ENCODE data around the gene PPP2R5D. TPM values are rescaled to one million over a fixed set of nuclear protein-coding genes. Genes with fewer than 3 reads are reported as not detected.
A peak's percentile ranks its signal among the peaks of the same experiment; 100 is the strongest.
"Not testable (repeated sequence)": the region's sequence is repeated elsewhere in the genome, so short reads cannot be mapped to it uniquely, and the experiment has no call there.

Gene PPP2R5D
- total and polyA plus RNA-seq, 2 donors, result 30.1 to 43.0 TPM

- no peak overlapping the region for H3K27ac ChIP-seq (ENCODE audit: low read depth)
- H3K4me3 ChIP-seq (ENCODE audit: low read depth, low read length), result no peak overlapping the region
- H3K36me3 ChIP-seq (ENCODE audit: insufficient read depth), result no peaks in the 10 kb centered on the region
- H3K4me1 ChIP-seq (ENCODE audit: insufficient read depth), result no peaks in the 10 kb centered on the region
- WGBS, result 92% methylated on average over 9 of the region's 9 CpGs
- no peak for DNase-seq (ENCODE audit: extremely low spot score)
Measured at GRCh38 chr6:43036712-43037111, 52.3 kb downstream of the PPP2R5D start.

- H3K36me3 ChIP-seq (ENCODE audit: insufficient read depth), result no peaks in the 10 kb centered on the region
- WGBS, result 79% methylated on average over 5 of the region's 5 CpGs
- no peak for DNase-seq (ENCODE audit: extremely low spot score)
- H3K27ac ChIP-seq (ENCODE audit: low read depth), result no peak overlapping the region
- H3K4me1 ChIP-seq (ENCODE audit: insufficient read depth), result no peaks in the 10 kb centered on the region
- no peak overlapping the region for H3K4me3 ChIP-seq (ENCODE audit: low read depth, low read length)
Measured at GRCh38 chr6:43037197-43037596, 52.8 kb downstream of the PPP2R5D start.

- Histone ChIP-seq H3K4me1 (ENCODE audit: insufficient read depth) (no peaks in the 10 kb centered on the region), H3K4me3 (ENCODE audit: low read depth, low read length) (no peak overlapping the region), H3K27ac (ENCODE audit: low read depth) (no peak overlapping the region), H3K36me3 (ENCODE audit: insufficient read depth) (no peaks in the 10 kb centered on the region)
- 91% methylated on average over 9 of the region's 9 CpGs for WGBS
- no peak for DNase-seq (ENCODE audit: extremely low spot score)
Measured at GRCh38 chr6:43037706-43038105, 53.3 kb downstream of the PPP2R5D start.

- no peak for DNase-seq (ENCODE audit: extremely low spot score)
- no peaks in the 10 kb centered on the region for H3K36me3 ChIP-seq (ENCODE audit: insufficient read depth)
- no peaks in the 10 kb centered on the region for H3K4me1 ChIP-seq (ENCODE audit: insufficient read depth)
- H3K27ac ChIP-seq (ENCODE audit: low read depth), result no peak overlapping the region
- 81% methylated on average over 9 of the region's 9 CpGs for WGBS
- H3K4me3 ChIP-seq (ENCODE audit: low read depth, low read length), result no peak overlapping the region
Measured at GRCh38 chr6:43038727-43039126, 54.4 kb downstream of the PPP2R5D start.

- no peak for DNase-seq (ENCODE audit: extremely low spot score)
- no peak overlapping the region for H3K4me3 ChIP-seq (ENCODE audit: low read depth, low read length)
- WGBS, result 94% methylated on average over 18 of the region's 18 CpGs
- no peaks in the 10 kb centered on the region for H3K4me1 ChIP-seq (ENCODE audit: insufficient read depth)
- H3K27ac ChIP-seq (ENCODE audit: low read depth), result no peak overlapping the region
- no peaks in the 10 kb centered on the region for H3K36me3 ChIP-seq (ENCODE audit: insufficient read depth)
Measured at GRCh38 chr6:43040542-43041257, 56.3 kb downstream of the PPP2R5D start.

- H3K4me1 ChIP-seq (ENCODE audit: insufficient read depth); H3K4me3 ChIP-seq (ENCODE audit: low read depth, low read length); DNase-seq (ENCODE audit: extremely low spot score); H3K36me3 ChIP-seq (ENCODE audit: insufficient read depth); H3K27ac ChIP-seq (ENCODE audit: low read depth): not testable (repeated sequence)
- WGBS, result 94% methylated on average over 8 of the region's 8 CpGs
Measured at GRCh38 chr6:43041475-43041874, 57.1 kb downstream of the PPP2R5D start.

GRCh38 chr6:43043310-43043709, 58.9 kb downstream of the PPP2R5D start:
- Histone ChIP-seq H3K4me3 (ENCODE audit: low read depth, low read length) (no peak overlapping the region), H3K4me1 (ENCODE audit: insufficient read depth) (no peaks in the 10 kb centered on the region), H3K27ac (ENCODE audit: low read depth) (no peak overlapping the region), H3K36me3 (ENCODE audit: insufficient read depth) (no peaks in the 10 kb centered on the region)
- WGBS, result 92% methylated on average over 9 of the region's 9 CpGs
- no peak for DNase-seq (ENCODE audit: extremely low spot score)

- H3K4me3 ChIP-seq (ENCODE audit: low read depth, low read length), result no peak overlapping the region
- no peak for DNase-seq (ENCODE audit: extremely low spot score)
- no peak overlapping the region for H3K27ac ChIP-seq (ENCODE audit: low read depth)
- H3K4me1 ChIP-seq (ENCODE audit: insufficient read depth), result no peaks in the 10 kb centered on the region
- WGBS, result 94% methylated on average over 11 of the region's 11 CpGs
- no peaks in the 10 kb centered on the region for H3K36me3 ChIP-seq (ENCODE audit: insufficient read depth)
Measured at GRCh38 chr6:43045371-43045930, 61.1 kb downstream of the PPP2R5D start.

GRCh38 chr6:43047998-43048397, 63.6 kb downstream of the PPP2R5D start:
- Histone ChIP-seq H3K4me1 (ENCODE audit: insufficient read depth) (no peaks in the 10 kb centered on the region), H3K4me3 (ENCODE audit: low read depth, low read length) (no peak overlapping the region), H3K36me3 (ENCODE audit: insufficient read depth) (no peaks in the 10 kb centered on the region), H3K27ac (ENCODE audit: low read depth) (no peak overlapping the region)
- no peak for DNase-seq (ENCODE audit: extremely low spot score)
- WGBS, result 91% methylated on average over 7 of the region's 7 CpGs

- no peak for DNase-seq (ENCODE audit: extremely low spot score)
- no peaks in the 10 kb centered on the region for H3K36me3 ChIP-seq (ENCODE audit: insufficient read depth)
- H3K27ac ChIP-seq (ENCODE audit: low read depth), result no peak overlapping the region
- WGBS, result 93% methylated on average over 17 of the region's 17 CpGs
- H3K4me3 ChIP-seq (ENCODE audit: low read depth, low read length), result no peak overlapping the region
- H3K4me1 ChIP-seq (ENCODE audit: insufficient read depth), result no peaks in the 10 kb centered on the region
Measured at GRCh38 chr6:43050981-43051380, 66.6 kb downstream of the PPP2R5D start.

GRCh38 chr6:43052225-43052841, 68.0 kb downstream of the PPP2R5D start:
- H3K27ac ChIP-seq (ENCODE audit: low read depth), result no peak overlapping the region
- H3K4me3 ChIP-seq (ENCODE audit: low read depth, low read length), result no peak overlapping the region
- no peaks in the 10 kb centered on the region for H3K4me1 ChIP-seq (ENCODE audit: insufficient read depth)
- H3K36me3 ChIP-seq (ENCODE audit: insufficient read depth), result no peaks in the 10 kb centered on the region
- no peak for DNase-seq (ENCODE audit: extremely low spot score)
- WGBS, result 79% methylated on average over 19 of the region's 19 CpGs

- no peaks in the 10 kb centered on the region for H3K4me1 ChIP-seq (ENCODE audit: insufficient read depth)
- peak overlapping the region; percentile 93 for H3K27ac ChIP-seq (ENCODE audit: low read depth)
- H3K4me3 ChIP-seq (ENCODE audit: low read depth, low read length), result peak overlapping the region; percentile 82
- no peak for DNase-seq (ENCODE audit: extremely low spot score)
- 16% methylated on average over 22 of the region's 22 CpGs for WGBS
- H3K36me3 ChIP-seq (ENCODE audit: insufficient read depth), result no peaks in the 10 kb centered on the region
Measured at GRCh38 chr6:43052842-43053544, 68.6 kb downstream of the PPP2R5D start.

- H3K36me3 ChIP-seq (ENCODE audit: insufficient read depth), result no peaks in the 10 kb centered on the region
- peak within 1 kb of the TSS; percentile 93 for H3K27ac ChIP-seq (ENCODE audit: low read depth)
- WGBS, result 2% methylated on average over 45 of the region's 45 CpGs
- H3K4me3 ChIP-seq (ENCODE audit: low read depth, low read length), result peak within 1 kb of the TSS; percentile 82
- H3K4me1 ChIP-seq (ENCODE audit: insufficient read depth), result no peaks in the 10 kb centered on the region
- peak; percentile 89 for DNase-seq (ENCODE audit: extremely low spot score)
Measured at GRCh38 chr6:43053545-43054205, 69.3 kb downstream of the PPP2R5D start, which contains the start of gene CUL7. Gene CUL7 (minus strand): TSS chr6:43053851. CDS start chr6:43052788, 1,063 bp downstream.

Data from urinary bladder (tissue), 4 donors.